ENCODE data around the gene FHL1. TPM values are rescaled to one million over a fixed set of nuclear protein-coding genes. Genes with fewer than 3 reads are reported as not detected.
A peak's percentile ranks its signal among the peaks of the same experiment; 100 is the strongest.
"Not testable (repeated sequence)": the region's sequence is repeated elsewhere in the genome, so short reads cannot be mapped to it uniquely, and the experiment has no call there.

Gene FHL1
- total and polyA plus RNA-seq, 5 donors: 255 to 871 (median 335) TPM

GRCh38 chrX:136165406-136165805 is 18.1 kb downstream of the FHL1 start:
- H3K4me3 ChIP-seq (ENCODE audit: low read length): no peak overlapping the region
- no peaks in the 10 kb centered on the region for H3K9me3 ChIP-seq (ENCODE audit: control insufficient read depth, low read length)
- intact Hi-C loops (cut with DNase I): loop anchor here in 2 of 4 donors (5.0 to 10.0 kb wide), 3 partner anchors 42 to 141 kb away; no protein-coding TSS in a partner anchor
- ATAC-seq: no peak
- H3K4me1 ChIP-seq (ENCODE audit: control insufficient read depth, insufficient read depth, low read length): peaks cover 6% of the 10 kb centered on the region
- WGBS: 45% methylated on average over 3 of the region's 3 CpGs
- H3K27ac ChIP-seq (ENCODE audit: low read length): no peak overlapping the region
- H3K27me3 ChIP-seq (ENCODE audit: control insufficient read depth, insufficient read depth): no peaks in the 10 kb centered on the region
- no peak for DNase-seq

- intact Hi-C loops (cut with DNase I): loop anchor here in 2 of 4 donors (5.0 to 10.0 kb wide), 3 partner anchors 41 to 142 kb away; no protein-coding TSS in a partner anchor
- peak overlapping the region; percentile 36 for H3K27ac ChIP-seq (ENCODE audit: low read length)
- ATAC-seq: peak; percentile 31 to 52
- H3K9me3 ChIP-seq (ENCODE audit: control insufficient read depth, low read length): no peaks in the 10 kb centered on the region
- no peak for DNase-seq
- H3K4me1 ChIP-seq (ENCODE audit: control insufficient read depth, insufficient read depth, low read length): peaks cover 8% of the 10 kb centered on the region
- H3K27me3 ChIP-seq (ENCODE audit: control insufficient read depth, insufficient read depth): no peaks in the 10 kb centered on the region
- 43% methylated on average over 8 of the region's 8 CpGs for WGBS
- no peak overlapping the region for H3K4me3 ChIP-seq (ENCODE audit: low read length)
Observed at GRCh38 chrX:136166221-136166855, 19.0 kb downstream of the FHL1 start.

- not testable (repeated sequence) for ATAC-seq; H3K9me3 ChIP-seq (ENCODE audit: control insufficient read depth, low read length); DNase-seq; H3K27me3 ChIP-seq (ENCODE audit: control insufficient read depth, insufficient read depth); H3K4me3 ChIP-seq (ENCODE audit: low read length); H3K4me1 ChIP-seq (ENCODE audit: control insufficient read depth, insufficient read depth, low read length)
- H3K27ac ChIP-seq (ENCODE audit: low read length): peak overlapping the region; percentile 75
- intact Hi-C loops (cut with DNase I): loop anchor here in 2 of 4 donors (5.0 to 10.0 kb wide), 3 partner anchors 39 to 143 kb away; no protein-coding TSS in a partner anchor
- 57% methylated on average over 6 of the region's 6 CpGs for WGBS
Observed at GRCh38 chrX:136167989-136168388, 20.7 kb downstream of the FHL1 start.

GRCh38 chrX:136168929-136169735 is 21.8 kb downstream of the FHL1 start:
- H3K4me3 ChIP-seq (ENCODE audit: low read length): no peak overlapping the region
- intact Hi-C loops (cut with DNase I): loop anchor here in 2 of 4 donors (5.0 to 10.0 kb wide), 3 partner anchors 38 to 144 kb away; no protein-coding TSS in a partner anchor
- peak overlapping the region; percentile 97 for H3K27ac ChIP-seq (ENCODE audit: low read length)
- H3K9me3 ChIP-seq (ENCODE audit: control insufficient read depth, low read length): no peaks in the 10 kb centered on the region
- H3K27me3 ChIP-seq (ENCODE audit: control insufficient read depth, insufficient read depth): no peaks in the 10 kb centered on the region
- H3K4me1 ChIP-seq (ENCODE audit: control insufficient read depth, insufficient read depth, low read length): peaks cover 8% of the 10 kb centered on the region
- ATAC-seq: peak; percentile 86
- DNase-seq: peak; percentile 39 to 74 (median 68)
- WGBS: 16% methylated on average over 17 of the region's 17 CpGs

- DNase-seq (peak in 2 of 3 donors; percentile 55 to 60), ATAC-seq (peak; percentile 74 to 82)
- Histone ChIP-seq H3K27ac (ENCODE audit: low read length) (peak overlapping the region; percentile 93), H3K27me3 (ENCODE audit: control insufficient read depth, insufficient read depth) (no peaks in the 10 kb centered on the region), H3K4me1 (ENCODE audit: control insufficient read depth, insufficient read depth, low read length) (peaks cover 8% of the 10 kb centered on the region), H3K9me3 (ENCODE audit: control insufficient read depth, low read length) (no peaks in the 10 kb centered on the region), H3K4me3 (ENCODE audit: low read length) (no peak overlapping the region)
- 37% methylated on average over 9 of the region's 9 CpGs for WGBS
- intact Hi-C loops (cut with DNase I): loop anchor here in 1 of 4 donors (5.0 kb wide), 1 partner anchor 37 kb away; no protein-coding TSS in a partner anchor
Observed at GRCh38 chrX:136170139-136170800, 22.9 kb downstream of the FHL1 start.

GRCh38 chrX:136171420-136171819 is 24.1 kb downstream of the FHL1 start:
- 31% methylated on average over 1 of the region's 1 CpG for WGBS
- ATAC-seq (no peak), DNase-seq (no peak)
- intact Hi-C loops (cut with DNase I): loop anchor here in 1 of 4 donors (5.0 kb wide), 1 partner anchor 36 kb away; no protein-coding TSS in a partner anchor
- Histone ChIP-seq H3K27ac (ENCODE audit: low read length) (no peak overlapping the region), H3K4me1 (ENCODE audit: control insufficient read depth, insufficient read depth, low read length) (peaks cover 10% of the 10 kb centered on the region), H3K4me3 (ENCODE audit: low read length) (no peak overlapping the region), H3K27me3 (ENCODE audit: control insufficient read depth, insufficient read depth) (no peaks in the 10 kb centered on the region), H3K9me3 (ENCODE audit: control insufficient read depth, low read length) (no peaks in the 10 kb centered on the region)

GRCh38 chrX:136176399-136176825 is 29.1 kb downstream of the FHL1 start:
- ATAC-seq (peak; percentile 95 to 96), DNase-seq (no peak)
- 38% methylated on average over 2 of the region's 2 CpGs for WGBS
- Histone ChIP-seq H3K27ac (ENCODE audit: low read length) (no peak overlapping the region), H3K4me3 (ENCODE audit: low read length) (no peak overlapping the region), H3K4me1 (ENCODE audit: control insufficient read depth, insufficient read depth, low read length) (peaks cover 3% of the 10 kb centered on the region), H3K27me3 (ENCODE audit: control insufficient read depth, insufficient read depth) (no peaks in the 10 kb centered on the region), H3K9me3 (ENCODE audit: control insufficient read depth, low read length) (no peaks in the 10 kb centered on the region)
- intact Hi-C loops (cut with DNase I): no loop called here

GRCh38 chrX:136179133-136179532 is 31.8 kb downstream of the FHL1 start:
- Histone ChIP-seq H3K4me3 (ENCODE audit: low read length) (no peak overlapping the region), H3K27me3 (ENCODE audit: control insufficient read depth, insufficient read depth) (no peaks in the 10 kb centered on the region), H3K9me3 (ENCODE audit: control insufficient read depth, low read length) (no peaks in the 10 kb centered on the region), H3K4me1 (ENCODE audit: control insufficient read depth, insufficient read depth, low read length) (peaks cover 3% of the 10 kb centered on the region), H3K27ac (ENCODE audit: low read length) (peak overlapping the region; percentile 64)
- 60% methylated on average over 4 of the region's 4 CpGs for WGBS
- intact Hi-C loops (cut with DNase I): no loop called here
- ATAC-seq: no peak
- no peak for DNase-seq

GRCh38 chrX:136182414-136182813 is 35.1 kb downstream of the FHL1 start:
- WGBS: 39% methylated on average over 3 of the region's 3 CpGs
- H3K4me3 ChIP-seq (ENCODE audit: low read length): no peak overlapping the region
- intact Hi-C loops (cut with DNase I): no loop called here
- peak overlapping the region; percentile 37 for H3K27ac ChIP-seq (ENCODE audit: low read length)
- ATAC-seq: peak; percentile 44 to 78
- peaks cover 1% of the 10 kb centered on the region for H3K4me1 ChIP-seq (ENCODE audit: control insufficient read depth, insufficient read depth, low read length)
- no peaks in the 10 kb centered on the region for H3K9me3 ChIP-seq (ENCODE audit: control insufficient read depth, low read length)
- H3K27me3 ChIP-seq (ENCODE audit: control insufficient read depth, insufficient read depth): no peaks in the 10 kb centered on the region
- peak in 1 of 3 donors; percentile 67 for DNase-seq

GRCh38 chrX:136183172-136183571 is 35.8 kb downstream of the FHL1 start:
- 61% methylated on average over 4 of the region's 4 CpGs for WGBS
- Histone ChIP-seq H3K9me3 (ENCODE audit: control insufficient read depth, low read length) (no peaks in the 10 kb centered on the region), H3K4me1 (ENCODE audit: control insufficient read depth, insufficient read depth, low read length) (peaks cover 2% of the 10 kb centered on the region), H3K27ac (ENCODE audit: low read length) (no peak overlapping the region), H3K4me3 (ENCODE audit: low read length) (no peak overlapping the region), H3K27me3 (ENCODE audit: control insufficient read depth, insufficient read depth) (no peaks in the 10 kb centered on the region)
- intact Hi-C loops (cut with DNase I): no loop called here
- no peak for DNase-seq
- ATAC-seq: no peak

Measured in right cardiac atrium (tissue), 5 donors.